Muscle of leg (tissue), 11 donors: Measurements from ENCODE around the gene DGKD. TPM values are rescaled to one million over a fixed set of nuclear protein-coding genes. Genes with fewer than 3 reads are reported as not detected.

Source experiments
- DNase-seq: peaks from one replicate; pipeline ENCODE4 v3.0.0; 2013
- H3K27ac ChIP-seq: one replicate; pipeline ENCODE4 v1.5.1; 2013; ENCODE audit warnings: mild to moderate bottlenecking, low read length, control low read depth
- H3K27me3 ChIP-seq: one replicate; pipeline ENCODE4 v1.6.1; 2013; ENCODE audit warnings: low read length; ENCODE audit not compliant: control insufficient read depth, insufficient read depth
- H3K36me3 ChIP-seq: one replicate; pipeline ENCODE4 v1.6.1; 2013; ENCODE audit warnings: low read length; ENCODE audit not compliant: control insufficient read depth, insufficient read depth
- H3K4me1 ChIP-seq: one replicate; pipeline ENCODE4 v1.6.1; 2013; ENCODE audit warnings: low read length; ENCODE audit not compliant: control insufficient read depth, insufficient read depth
- H3K4me3 ChIP-seq: one replicate; pipeline ENCODE4 v1.5.1; 2013; ENCODE audit warnings: low read length, control low read depth
- H3K9me3 ChIP-seq: replicated peaks from 2 replicates; pipeline ENCODE4 v1.6.1; 2013; ENCODE audit warnings: low read depth, low read length; ENCODE audit not compliant: control insufficient read depth
- WGBS: methylation state at CpG from one replicate; pipeline ENCODE4 v1.1.5; 2013; ENCODE audit warnings: missing lambda C conversion rate; ENCODE audit not compliant: insufficient coverage; 5-methylcytosine and 5-hydroxymethylcytosine counted together
- polyA plus RNA-seq, 8 donors: library from polyadenylated mRNA; unstranded; fragments of 120-200 nt; gene quantifications; one replicate each; pipeline versions ENCODE4 v1.2.1 to v1.2.3, GENCODE V29; 2013; ENCODE audit warnings: inconsistent platforms in 1 of 8, low replicate concordance in 1 of 8; ENCODE audit not compliant: insufficient read length in 8 of 8, insufficient read depth in 1 of 8
- total RNA-seq: library from RNA; stranded (reverse); fragments of 120-200 nt; gene quantifications from one replicate; pipeline ENCODE4 v1.2.4, GENCODE V29; 2013

Gene DGKD
- total and polyA plus RNA-seq, 9 donors: 14.7 to 30.3 (median 22.3) TPM

DNA sequence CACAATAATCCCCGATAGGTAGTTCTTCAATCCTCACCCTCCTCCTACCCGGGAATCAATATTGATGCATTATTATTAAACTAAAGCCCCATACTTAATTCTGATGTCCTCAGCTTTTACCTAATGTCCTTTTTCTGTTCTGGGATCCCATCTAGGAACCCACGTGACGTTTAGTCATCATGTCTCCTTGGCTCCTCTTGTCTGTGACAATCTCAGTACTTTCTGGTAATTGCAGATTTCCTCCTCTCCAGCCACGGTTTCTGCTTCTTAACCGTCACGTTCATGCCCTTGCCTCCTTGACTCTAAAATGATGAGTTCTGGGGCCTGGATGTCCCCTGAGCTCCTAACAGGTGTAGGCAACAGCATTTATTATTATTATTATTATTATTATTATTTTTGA is 2.9 kb upstream of the DGKD start:
- peaks cover 43% of the 10 kb centered on the region for H3K4me1 ChIP-seq
- H3K4me3 ChIP-seq: no peak overlapping the region
- H3K27me3 ChIP-seq: peaks cover 5% of the 10 kb centered on the region
- DNase-seq: no peak
- H3K27ac ChIP-seq: no peak overlapping the region
- no peaks in the 10 kb centered on the region for H3K9me3 ChIP-seq
- 79% methylated on average over 4 of the region's 7 CpGs for WGBS
- no peaks in the 10 kb centered on the region for H3K36me3 ChIP-seq

GRCh38 chr2:233352141-233352842 is 2.0 kb upstream of the DGKD start:
- Histone ChIP-seq H3K27ac (no peak overlapping the region), H3K4me1 (peaks cover 46% of the 10 kb centered on the region), H3K9me3 (no peaks in the 10 kb centered on the region), H3K36me3 (peaks cover 2% of the 10 kb centered on the region), H3K4me3 (no peak overlapping the region), H3K27me3 (peaks cover 5% of the 10 kb centered on the region)
- no peak for DNase-seq
- WGBS: 98% methylated on average over 17 of the region's 25 CpGs

- peaks cover 44% of the 10 kb centered on the region for H3K4me1 ChIP-seq
- peaks cover 2% of the 10 kb centered on the region for H3K36me3 ChIP-seq
- H3K4me3 ChIP-seq: peak overlapping the region; percentile 52
- WGBS: 65% methylated on average over 22 of the region's 22 CpGs
- no peak for DNase-seq
- no peaks in the 10 kb centered on the region for H3K27me3 ChIP-seq
- no peaks in the 10 kb centered on the region for H3K9me3 ChIP-seq
- peak overlapping the region; percentile 55 for H3K27ac ChIP-seq
Measured at GRCh38 chr2:233353101-233353768, 1.1 kb upstream of the DGKD start.

DNA sequence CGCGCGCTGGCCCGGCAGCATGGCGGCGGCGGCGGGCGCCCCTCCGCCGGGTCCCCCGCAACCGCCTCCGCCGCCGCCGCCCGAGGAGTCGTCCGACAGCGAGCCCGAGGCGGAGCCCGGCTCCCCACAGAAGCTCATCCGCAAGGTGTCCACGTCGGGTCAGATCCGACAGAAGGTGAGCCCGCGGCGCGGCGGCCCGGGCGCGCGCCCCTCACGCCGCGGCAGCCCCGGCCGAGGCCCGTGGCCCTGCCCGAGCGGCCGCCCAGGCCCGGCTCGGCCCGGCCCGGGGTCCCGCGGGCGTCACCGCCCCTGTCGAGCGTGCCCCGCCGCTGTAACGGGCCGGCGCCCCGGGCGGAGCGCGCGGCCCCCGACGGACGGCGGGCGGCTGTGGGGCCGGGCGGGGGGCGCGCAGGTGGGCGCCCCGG is 218 bp downstream of the DGKD start:
- WGBS: under 1% methylated on average over 76 of the region's 77 CpGs
- Histone ChIP-seq H3K4me3 (peak overlapping the region; percentile 65), H3K4me1 (peaks cover 32% of the 10 kb centered on the region), H3K9me3 (no peaks in the 10 kb centered on the region), H3K36me3 (peaks cover 2% of the 10 kb centered on the region), H3K27ac (no peak overlapping the region), H3K27me3 (no peaks in the 10 kb centered on the region)
- DNase-seq: no peak

- H3K9me3 ChIP-seq: no peaks in the 10 kb centered on the region
- peaks cover 27% of the 10 kb centered on the region for H3K4me1 ChIP-seq
- DNase-seq: no peak
- H3K27me3 ChIP-seq: no peaks in the 10 kb centered on the region
- no peak overlapping the region for H3K27ac ChIP-seq
- peaks cover 2% of the 10 kb centered on the region for H3K36me3 ChIP-seq
- WGBS: 3% methylated on average over 38 of the region's 46 CpGs
- peak overlapping the region; percentile 65 for H3K4me3 ChIP-seq
Measured at GRCh38 chr2:233354971-233355574, 779 bp downstream of the DGKD start.

DNA sequence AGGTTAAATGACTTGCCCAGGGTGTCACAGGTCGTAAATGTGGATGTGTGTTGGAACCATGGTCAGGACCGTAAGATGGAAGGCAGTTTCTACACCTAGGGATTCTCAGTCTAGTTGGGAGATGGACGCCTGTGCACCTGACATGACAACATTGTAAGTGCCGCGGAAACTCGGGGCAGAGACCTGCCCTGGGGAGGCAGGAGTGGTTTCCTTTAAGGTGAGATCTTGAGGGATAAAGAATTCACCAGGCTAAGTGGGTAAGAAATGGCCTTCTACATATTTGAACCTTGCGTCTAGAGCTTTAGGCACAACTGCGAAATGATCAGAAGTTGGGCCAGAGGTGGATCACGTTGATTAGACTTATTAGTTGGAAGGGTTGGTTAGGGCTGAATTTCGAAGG is 1.6 kb downstream of the DGKD start:
- WGBS: 93% methylated on average over 10 of the region's 10 CpGs
- Histone ChIP-seq H3K27ac (no peak overlapping the region), H3K27me3 (no peaks in the 10 kb centered on the region), H3K4me3 (no peak overlapping the region), H3K36me3 (peaks cover 2% of the 10 kb centered on the region), H3K4me1 (peaks cover 27% of the 10 kb centered on the region), H3K9me3 (no peaks in the 10 kb centered on the region)
- DNase-seq: no peak

- Histone ChIP-seq H3K36me3 (peaks cover 2% of the 10 kb centered on the region), H3K4me3 (no peak overlapping the region), H3K27ac (no peak overlapping the region), H3K4me1 (peaks cover 31% of the 10 kb centered on the region), H3K9me3 (no peaks in the 10 kb centered on the region), H3K27me3 (no peaks in the 10 kb centered on the region)
- 88% methylated on average over 2 of the region's 4 CpGs for WGBS
- no peak for DNase-seq
Measured at GRCh38 chr2:233356546-233357308, 2.4 kb downstream of the DGKD start.

- H3K9me3 ChIP-seq: no peaks in the 10 kb centered on the region
- no peak overlapping the region for H3K27ac ChIP-seq
- no peaks in the 10 kb centered on the region for H3K27me3 ChIP-seq
- peaks cover 2% of the 10 kb centered on the region for H3K36me3 ChIP-seq
- H3K4me1 ChIP-seq: peaks cover 27% of the 10 kb centered on the region
- H3K4me3 ChIP-seq: no peak overlapping the region
- DNase-seq: no peak
- WGBS: no CpG with 5 or more reads among the region's 4 CpGs
Measured at GRCh38 chr2:233358335-233358734, 4.0 kb downstream of the DGKD start.

GRCh38 chr2:233358947-233359346 is 4.7 kb downstream of the DGKD start:
- no peak for DNase-seq
- 79% methylated on average over 2 of the region's 6 CpGs for WGBS
- H3K27ac ChIP-seq: no peak overlapping the region
- H3K36me3 ChIP-seq: peaks cover 6% of the 10 kb centered on the region
- H3K4me1 ChIP-seq: peaks cover 21% of the 10 kb centered on the region
- H3K27me3 ChIP-seq: no peaks in the 10 kb centered on the region
- H3K9me3 ChIP-seq: peaks cover 3% of the 10 kb centered on the region
- no peak overlapping the region for H3K4me3 ChIP-seq

DNA sequence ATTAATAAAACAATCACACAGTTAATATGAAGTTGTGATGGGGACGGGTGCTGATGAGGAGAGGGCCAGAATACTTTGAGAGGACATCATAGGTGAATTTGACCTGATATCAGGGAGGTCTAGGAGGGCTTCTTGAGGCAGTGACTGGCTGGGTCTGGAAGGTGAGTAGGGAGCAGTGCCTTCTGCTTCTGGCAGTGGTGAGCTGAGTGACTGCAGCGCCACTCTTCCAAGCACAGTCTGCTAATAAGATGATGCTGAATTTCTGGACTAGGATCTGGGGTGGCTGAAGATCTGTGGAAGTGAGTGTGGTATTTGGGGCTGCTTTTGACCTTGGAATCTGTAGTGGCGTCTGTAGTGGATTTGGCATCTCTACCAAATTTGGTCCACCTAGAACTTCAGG is 5.5 kb downstream of the DGKD start:
- WGBS: 100% methylated on average over 1 of the region's 3 CpGs
- peaks cover 20% of the 10 kb centered on the region for H3K4me1 ChIP-seq
- no peak overlapping the region for H3K27ac ChIP-seq

More for the DNA sequence above, 5.5 kb downstream of the DGKD start:
- peaks cover 6% of the 10 kb centered on the region for H3K36me3 ChIP-seq
- no peak for DNase-seq
- no peaks in the 10 kb centered on the region for H3K27me3 ChIP-seq
- H3K4me3 ChIP-seq: no peak overlapping the region
- peaks cover 3% of the 10 kb centered on the region for H3K9me3 ChIP-seq
